CD1c-positive myeloid dendritic cell (primary cell): ENCODE measurements around the gene CEP350.
"Not testable (repeated sequence)": the region's sequence is repeated elsewhere in the genome, so short reads cannot be mapped to it uniquely, and the experiment has no call there.

ENCODE experiments used
- DNase-seq: peaks from one replicate; pipeline ENCODE4 v3.0.0-alpha.2; 2016; ENCODE audit errors: extremely low spot score

The CEP350 gene

DNA sequence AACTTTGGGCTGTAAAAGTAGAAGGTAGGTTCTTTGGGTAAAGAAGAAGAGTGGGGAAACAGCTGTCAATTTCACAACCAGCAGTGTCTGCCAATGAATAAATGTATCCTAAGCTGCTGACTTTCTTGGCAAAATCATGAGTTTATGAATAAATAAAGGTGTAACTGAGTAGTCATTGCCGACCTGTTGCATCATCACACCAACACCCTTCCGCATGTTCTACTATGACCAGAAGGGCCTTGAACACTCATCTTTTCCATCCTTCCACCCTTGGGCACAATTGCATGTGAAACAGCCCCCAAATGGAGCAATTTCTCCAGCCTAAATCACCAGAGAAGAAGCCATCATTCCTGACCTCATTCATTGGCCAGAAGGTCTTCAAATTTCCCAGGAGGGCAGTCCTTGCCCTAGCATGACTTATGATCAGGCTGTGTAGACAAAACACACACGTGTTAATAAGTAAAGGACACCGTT, 168.9 kb downstream of the CEP350 start:
- DNase-seq, result no peak

DNA sequence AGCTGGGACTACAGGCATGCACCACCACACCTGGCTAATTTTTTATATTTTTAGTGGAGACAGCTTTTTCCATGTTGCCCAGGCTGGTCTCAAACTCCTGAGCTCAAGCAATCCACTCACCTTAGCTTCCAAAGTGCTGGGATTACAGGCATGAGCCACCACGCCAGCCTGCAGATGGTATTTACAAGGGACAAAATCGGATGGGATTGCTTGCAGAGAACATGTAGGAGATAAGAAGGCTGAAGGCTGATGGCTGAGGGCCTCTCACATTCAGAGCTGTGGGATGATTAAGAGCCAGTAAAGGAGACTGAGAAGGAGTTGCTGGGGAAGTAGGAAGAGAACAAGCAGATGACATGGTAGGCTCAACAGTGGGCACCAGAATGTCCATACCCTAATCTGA, 176.0 kb downstream of the CEP350 start:
- no peak for DNase-seq

DNA sequence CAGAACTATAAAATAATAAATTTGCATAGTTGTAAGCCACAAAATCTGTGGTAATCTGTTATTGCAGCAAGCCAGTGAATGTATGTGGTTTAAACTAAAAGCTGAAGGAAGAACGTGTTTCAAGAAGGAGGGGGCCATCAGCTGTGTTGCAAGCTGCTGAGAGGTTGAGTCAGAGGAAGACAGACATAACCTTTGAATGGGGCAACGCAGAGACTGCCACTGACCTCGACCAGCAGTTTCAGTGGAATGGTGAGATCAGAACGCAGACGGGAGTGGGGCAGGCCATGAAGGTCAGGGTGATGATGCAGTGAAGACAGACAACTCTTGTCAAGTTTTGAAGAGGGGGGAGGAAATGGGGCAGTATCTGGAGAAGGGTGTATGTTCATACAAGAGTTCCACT, 176.9 kb downstream of the CEP350 start:
- peak; percentile 83 for DNase-seq

DNA sequence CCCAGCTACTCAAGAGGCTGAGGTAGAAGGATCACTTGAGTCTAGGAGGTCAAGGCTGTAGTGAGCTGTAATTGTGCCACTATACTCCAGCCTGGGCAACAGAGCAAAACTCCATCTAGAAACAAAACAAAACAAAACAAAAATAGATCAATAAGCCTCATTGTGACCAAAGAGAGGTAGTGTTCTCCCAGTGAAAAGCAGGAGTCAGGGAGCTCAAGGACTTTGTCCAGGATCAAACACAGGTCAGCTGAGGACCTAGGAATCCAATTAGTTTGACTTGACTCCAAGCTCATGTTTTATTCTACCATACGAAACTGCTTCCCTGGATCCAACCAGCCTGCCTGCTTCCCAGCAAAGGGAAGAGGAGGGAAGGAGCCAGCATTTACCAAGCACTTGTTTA, 178.6 kb downstream of the CEP350 start:
- no peak for DNase-seq

DNA sequence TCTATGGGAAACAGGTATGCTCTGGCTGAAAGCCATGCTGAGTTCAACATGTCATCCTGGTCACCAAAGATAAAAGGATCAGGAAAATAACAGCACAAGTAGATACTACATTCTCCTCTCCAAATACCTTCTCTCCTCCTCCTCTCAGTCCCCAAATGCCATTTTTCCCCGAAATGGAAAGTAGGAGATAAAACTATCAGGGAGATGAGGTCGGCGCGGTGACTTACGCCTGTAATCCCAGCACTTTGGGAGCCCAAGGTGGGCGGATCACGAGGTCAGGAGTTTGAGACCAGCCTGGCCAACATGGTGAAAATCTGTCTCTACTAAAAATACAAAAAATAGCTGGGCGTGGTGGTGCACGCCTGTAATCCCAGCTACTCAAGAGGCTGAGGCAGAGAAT, 179.1 kb downstream of the CEP350 start:
- DNase-seq, result not testable (repeated sequence)

DNA sequence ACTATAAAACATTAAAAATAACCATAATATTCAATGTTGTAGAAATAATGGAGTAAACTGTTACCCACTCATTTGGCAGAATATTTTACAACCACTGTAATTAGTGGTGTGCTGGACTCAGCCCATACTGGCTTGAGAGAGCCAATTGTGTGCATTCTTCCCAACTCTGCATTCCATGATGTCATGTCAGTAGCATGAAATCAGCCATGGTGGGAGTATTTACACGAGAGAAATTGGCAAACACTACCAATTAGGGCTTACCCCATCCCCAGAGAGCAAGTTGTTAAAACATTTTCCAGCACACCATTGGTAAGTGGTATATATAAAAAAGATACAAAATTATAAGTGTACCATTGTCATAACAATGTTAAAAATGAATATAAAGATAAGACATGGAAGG, 180.9 kb downstream of the CEP350 start:
- DNase-seq, result no peak

DNA sequence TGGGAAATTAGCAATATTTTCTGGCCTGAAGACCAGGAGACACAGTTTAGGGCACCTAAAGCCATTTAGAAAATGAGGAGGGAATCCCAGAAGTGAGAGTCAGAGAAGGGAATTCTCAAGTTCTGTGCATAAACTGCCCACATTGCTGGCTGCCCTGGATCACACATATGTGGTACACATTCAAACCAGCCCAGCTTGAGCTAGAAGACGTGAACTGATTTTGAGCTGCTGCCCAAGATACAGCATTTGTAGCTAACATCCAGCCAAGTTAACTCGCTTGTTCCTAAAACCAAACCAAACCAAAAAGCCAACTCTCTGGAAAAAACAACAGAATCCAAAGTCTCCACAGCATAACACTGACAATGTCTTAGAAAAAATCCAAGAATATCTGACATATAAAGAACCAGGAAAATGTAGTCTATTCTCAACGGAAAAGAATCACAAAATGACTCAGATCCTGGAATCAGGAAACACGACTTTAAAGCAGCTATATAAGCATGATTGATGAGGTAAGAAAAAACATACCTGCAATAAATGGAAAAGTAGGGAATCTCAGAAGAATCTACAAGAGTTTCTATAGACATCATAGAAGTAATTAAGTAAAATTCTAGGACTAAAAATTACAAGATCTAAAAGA, 181.8 kb downstream of the CEP350 start:
- DNase-seq, result no peak

DNA sequence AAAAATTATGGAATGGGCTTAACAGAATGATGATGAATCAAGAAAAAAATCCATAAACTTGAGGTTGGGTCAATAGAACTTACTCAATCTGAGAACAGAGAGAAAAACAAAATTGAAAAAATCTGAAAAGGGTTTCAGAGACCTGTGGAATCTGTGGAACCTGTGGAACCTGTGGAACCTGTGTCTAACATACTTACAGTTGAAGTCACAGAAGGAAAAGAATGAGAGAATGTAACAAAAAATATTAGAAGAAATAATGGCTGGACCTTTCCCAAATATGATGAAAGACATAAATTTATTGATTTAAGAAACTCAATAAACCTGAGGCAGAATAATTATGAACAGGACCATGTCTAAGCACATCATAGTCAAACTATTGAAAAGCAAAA, 182.4 kb downstream of the CEP350 start:
- no peak for DNase-seq

DNA sequence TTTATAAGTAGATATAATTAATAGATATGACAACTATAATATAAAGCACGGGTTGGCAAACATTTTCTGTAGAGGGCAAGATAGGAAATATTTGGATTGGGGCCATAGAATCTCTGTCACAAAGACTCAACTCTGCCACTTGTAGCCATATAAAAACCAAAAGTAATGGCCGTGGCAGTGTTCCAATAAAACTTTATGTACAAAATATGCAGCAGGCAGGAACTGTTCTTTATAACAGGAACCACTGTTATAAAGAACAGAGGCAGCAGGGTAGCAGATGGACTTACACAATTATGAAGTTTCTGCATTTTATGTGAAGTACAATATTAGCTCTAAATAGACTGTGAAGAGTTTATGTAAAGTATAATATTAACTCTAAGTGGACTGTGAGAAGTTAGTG, 183.2 kb downstream of the CEP350 start:
- peak; percentile 29 for DNase-seq

DNA sequence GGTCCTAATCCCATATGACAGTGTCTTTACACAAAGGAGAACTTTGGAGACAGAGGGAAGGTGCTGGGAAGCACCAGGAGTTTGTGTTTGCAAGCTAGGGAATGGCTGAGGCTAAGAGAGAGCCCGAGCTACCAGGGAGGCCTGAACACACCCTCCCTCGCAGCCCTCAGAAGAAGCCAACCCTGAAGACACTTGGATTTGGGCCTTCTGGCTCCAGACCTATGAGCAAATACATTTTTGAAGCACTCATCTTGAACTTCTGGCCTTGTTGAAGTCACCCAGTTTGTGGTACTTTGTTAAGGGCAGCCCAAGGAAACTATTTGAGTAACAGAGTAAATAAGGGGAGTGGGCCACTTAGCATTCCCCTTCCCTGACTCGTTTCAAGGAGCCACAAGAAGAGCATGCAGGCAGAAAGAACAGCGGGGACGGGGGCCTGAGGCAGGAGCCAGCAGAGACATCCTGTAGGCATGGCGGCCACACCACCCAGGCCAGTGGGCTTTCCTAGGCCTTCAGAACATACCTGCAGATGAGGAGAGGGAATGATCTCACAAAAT, 186.8 kb downstream of the CEP350 start:
- no peak for DNase-seq

DNA sequence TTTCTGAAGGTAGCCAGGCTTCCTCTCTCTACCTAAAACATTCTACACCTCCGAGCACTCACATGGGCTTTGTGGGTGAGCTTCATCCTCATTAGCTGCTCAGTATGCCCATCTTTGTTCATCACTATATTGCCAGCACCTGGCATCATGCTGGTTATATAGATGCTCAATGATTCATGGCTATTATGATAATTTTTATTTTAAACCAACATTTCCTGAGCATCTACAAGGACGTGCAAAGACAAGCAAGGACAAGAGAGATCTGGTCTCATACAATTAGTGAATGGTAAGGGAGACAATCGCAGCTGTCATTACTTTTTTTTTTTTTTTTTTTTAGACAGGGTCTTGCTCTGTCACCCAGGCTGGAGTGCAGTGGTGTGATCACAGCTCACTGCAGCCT, 188.7 kb downstream of the CEP350 start:
- DNase-seq, result no peak

DNA sequence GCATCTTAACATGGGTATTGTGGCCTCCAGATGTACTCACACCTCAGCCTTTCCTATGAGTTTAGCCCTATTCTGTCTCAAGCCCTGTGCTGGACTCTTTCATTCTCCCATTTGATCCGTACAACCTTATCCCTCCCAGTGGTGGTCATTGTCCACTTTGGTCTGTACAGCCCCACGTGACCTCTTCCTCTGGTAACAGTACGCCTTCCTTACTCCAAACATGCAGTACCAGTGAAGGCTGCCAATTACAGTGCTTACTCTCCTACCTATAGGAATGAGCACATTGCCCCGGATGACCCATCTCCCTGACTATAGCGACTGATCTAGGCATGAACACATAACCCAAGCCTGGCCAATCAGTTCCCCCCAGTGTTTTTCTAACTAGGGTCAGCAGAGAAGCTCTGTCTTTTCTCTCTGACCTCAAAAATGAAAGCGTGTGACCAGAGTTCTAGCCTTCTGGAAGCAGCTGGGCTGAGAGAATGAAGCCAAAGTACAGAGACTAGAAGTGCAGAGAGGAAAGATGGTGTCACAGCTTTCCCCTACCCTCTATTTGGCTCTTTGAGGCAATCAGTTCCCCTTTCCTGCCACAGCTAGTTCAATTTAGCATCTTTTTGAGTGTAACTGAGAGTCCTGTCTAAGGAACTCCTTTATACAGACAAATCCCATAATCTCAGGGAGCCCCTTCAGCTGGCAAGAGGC, 190.2 kb downstream of the CEP350 start:
- no peak for DNase-seq

DNA sequence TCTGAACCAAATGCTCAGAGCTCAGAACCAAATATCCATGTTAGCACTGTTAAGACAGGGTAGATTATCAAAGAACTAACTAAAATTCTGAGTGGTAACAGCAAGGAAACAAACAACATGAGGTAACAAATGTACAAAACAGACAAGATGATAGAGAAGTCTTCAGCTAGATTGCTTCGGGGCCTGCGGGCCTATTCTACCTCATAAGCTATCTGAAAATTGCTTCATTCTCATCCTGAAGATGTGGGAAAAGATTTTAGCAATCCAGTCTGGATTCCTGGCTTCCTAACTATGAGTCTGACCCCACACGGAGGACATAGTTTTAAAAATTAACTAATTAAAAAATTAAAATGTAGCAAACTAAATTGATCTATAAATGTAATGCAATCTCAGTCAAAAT, 190.8 kb downstream of the CEP350 start:
- DNase-seq, result no peak

DNA sequence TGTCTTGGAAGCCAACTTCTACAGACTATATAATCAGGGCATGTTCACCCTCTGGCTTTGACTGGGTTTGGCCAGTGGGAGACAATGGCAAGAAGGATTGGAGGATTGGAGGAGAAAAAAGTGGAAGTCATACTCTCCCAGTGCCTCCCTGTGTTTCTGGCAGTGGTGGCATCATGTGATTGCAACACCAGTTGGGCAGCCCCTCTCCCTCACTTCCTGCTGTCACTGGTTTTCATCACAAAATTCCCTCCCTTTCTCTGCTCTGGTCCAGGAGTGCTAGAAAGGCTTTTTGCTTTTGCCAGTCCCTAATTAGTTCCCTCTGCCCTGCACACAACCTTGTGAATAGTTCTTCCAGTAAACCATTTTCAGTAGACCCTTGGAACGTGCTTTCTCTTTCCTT, 196.4 kb downstream of the CEP350 start:
- DNase-seq, result peak; percentile 31

DNA sequence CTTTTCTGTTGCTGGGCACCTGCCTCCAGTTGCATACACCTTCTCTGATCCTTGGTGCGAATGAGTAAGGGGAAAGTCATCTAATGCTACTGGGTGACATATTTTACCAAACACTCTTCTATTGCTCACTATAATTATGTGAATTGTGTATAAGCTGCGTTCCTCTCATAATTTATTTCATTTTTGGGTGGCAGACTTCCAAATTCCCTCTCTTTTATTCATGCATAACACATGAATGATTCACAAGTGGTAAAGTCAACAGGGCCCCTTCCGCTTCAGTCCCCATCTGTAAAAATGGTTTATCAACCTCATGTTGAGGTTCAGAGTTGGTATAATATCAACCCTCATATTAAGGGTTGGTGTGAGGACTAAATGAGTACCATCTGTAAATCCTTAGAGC, 196.9 kb downstream of the CEP350 start:
- DNase-seq, result no peak

DNA sequence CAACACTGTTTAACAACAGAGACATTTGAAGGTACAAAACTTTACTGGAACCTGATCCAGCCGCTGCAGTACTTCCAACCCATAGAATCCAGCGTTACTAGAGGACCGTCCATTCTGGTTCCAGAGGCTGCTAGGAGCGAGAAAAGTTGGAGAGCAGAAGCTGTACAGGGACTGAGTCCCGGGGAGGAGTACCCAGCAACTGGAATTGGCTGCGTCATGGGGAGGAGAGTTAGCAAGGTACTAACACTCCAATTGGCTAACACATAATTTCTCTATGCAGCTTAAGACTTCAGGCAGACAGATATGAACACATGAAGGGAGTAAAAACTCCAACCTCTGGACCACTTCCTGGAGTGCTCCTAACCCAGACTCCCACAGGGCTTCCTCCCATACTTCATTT, 198.0 kb downstream of the CEP350 start:
- no peak for DNase-seq

DNA sequence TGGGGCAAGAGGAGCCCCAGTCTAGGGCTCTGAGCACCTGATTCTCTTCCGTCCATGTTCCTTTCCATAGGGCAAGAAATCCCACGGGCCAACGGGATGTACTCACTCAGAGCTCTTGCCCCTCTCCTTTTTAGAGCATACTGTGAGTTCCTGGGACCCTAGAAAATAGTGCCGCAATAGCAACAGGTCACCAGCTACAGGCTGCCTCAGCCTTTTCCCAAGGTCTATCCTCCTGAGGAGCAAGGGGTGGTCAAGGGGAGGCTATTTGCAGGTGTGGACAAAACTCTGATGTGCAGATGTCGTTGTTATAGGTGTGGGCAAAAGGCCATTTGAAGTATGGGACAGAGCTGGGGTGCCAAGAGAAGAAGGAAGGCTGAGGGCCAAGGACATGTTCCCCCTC, 198.4 kb downstream of the CEP350 start:
- DNase-seq, result no peak

DNA sequence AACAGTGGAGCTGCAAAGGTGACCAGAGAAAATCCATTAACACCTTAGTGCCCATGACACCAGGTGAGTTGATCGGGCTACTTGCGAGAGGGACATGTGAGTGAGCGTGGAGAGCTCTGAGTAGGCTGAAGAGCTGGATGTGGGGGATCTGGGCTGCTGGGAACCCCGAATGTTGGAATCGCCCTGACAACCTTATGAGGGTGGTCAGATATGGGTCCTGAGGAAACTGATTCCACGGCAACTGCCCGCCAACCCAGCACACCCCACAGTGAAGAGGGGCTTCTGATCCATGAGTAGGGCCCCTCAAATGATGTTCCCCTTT, 199.4 kb downstream of the CEP350 start:
- DNase-seq, result no peak

DNA sequence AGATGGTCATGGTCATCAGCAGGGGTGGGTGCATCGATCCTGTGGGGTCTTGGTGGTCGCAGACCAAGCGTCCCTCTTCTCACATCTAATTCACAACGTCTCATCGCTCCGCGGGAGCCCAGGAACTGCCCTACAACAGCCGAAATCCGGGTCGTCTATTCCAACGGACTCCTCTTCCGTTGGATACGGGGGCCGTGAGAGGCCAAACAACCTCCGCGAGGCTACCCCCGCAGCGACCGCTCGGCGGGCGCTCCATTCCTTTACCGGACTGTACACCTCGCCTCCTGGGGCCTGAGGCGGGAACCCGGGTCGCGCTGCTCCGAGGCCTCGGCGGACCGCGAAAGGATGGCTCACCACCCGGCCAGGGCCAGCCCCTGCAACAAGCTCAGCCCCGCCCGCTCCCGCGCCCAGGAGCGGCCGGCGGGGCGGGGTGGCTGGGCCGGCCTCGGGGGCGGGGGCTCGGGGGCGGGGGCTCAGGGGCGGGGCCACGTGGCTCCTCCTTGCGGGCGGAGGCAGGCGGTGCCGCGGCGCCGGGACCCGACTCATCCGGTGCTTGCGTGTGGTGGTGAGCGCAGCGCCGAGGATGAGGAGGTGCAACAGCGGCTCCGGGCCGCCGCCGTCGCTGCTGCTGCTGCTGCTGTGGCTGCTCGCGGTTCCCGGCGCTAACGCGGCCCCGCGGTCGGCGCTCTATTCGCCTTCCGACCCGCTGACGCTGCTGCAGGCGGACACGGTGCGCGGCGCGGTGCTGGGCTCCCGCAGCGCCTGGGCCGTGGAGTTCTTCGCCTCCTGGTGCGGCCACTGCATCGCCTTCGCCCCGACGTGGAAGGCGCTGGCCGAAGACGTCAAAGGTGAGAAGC, 199.9 kb downstream of the CEP350 start, which contains the start of gene QSOX1:
QSOX1 (plus strand) TSS at position 545 of the 857 bp plus-strand sequence; CDS start at position 584, 39 bp downstream.
- DNase-seq, result peak; percentile 95

DNA sequence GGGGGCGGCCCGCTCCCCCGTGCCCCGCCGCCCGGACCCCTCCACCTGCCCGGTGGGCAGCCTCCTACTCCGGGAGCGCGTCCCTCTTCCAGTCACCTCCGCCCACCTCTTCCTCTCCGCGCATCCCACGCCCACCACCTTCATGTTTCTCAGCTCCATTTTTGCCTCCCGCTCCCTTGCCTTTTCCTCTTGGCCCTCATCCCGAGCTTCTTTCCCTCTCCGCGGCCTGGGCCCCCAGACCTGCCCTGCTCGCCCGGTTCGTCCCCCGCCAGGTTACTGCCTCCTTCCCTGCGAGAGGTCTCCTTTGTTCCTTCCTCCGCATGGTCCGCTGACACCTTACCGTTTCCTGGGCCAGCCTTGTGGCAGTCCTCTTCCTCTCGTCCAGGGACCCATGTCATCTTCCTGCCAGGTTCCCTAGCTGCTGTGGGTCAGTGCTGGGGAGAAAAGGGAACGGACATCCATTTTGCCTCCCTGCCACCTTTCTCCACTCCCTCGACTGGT, 200.6 kb downstream of the CEP350 start:
- peak; percentile 55 for DNase-seq

DNA sequence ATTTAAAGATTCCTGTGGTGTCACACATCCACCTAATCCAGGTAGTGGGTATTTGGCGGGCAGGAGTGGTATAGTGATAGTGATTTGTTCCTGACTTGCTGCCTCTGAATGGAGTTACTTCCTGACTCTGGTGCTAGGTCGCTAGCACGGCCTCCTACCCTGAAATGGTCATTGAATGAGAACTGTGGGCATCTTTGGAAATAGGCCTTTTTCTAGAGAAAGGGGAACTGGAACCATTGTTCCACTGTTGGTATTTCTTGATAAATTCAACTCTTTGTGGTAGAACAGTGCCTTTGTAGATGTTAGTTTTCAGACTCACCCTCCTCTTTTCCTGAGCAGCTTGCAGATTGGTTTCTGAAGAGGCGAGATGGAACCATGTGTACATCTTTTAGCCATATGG, 201.6 kb downstream of the CEP350 start:
- DNase-seq, result peak; percentile 92

DNA sequence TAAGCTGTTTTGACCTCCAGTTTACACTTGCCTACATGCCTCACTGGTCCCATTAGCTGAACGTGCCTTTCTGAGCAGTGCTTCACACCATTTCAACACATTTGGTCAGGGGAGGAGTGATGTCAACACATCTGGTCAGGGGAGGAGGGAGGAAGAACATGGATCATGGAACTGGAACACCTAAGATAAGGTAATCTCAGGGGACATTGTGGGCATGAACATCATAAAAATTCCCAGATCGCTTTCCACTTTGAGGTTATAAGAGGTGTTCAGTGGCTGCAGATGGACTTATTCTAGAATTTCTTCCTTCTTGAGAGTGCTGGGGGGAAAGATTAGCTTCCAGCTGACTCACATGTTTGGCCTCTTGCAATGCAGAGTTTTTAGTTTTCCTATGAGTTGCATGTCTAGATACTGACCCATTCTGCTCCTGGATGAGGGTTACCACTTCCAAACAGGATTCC, 202.1 kb downstream of the CEP350 start:
- DNase-seq, result no peak
